ENCODE results near the gene CDY2B. TPM values are rescaled to one million over a fixed set of nuclear protein-coding genes. Genes with fewer than 3 reads are reported as not detected.
"Not testable (repeated sequence)": the region's sequence is repeated elsewhere in the genome, so short reads cannot be mapped to it uniquely, and the experiment has no call there.

The CDY2B gene
- total RNA-seq = not detected

GRCh38 chrY:17880120-17880519 lies at the start of gene CDY2B:
Gene CDY2B, minus strand, starts transcription at chrY:17880220. Its CDS starts 328 bp downstream, at chrY:17879892.
- ATAC-seq; H3K27ac ChIP-seq; H3K4me1 ChIP-seq; in situ Hi-C loops (cut with MboI; ENCODE audit: low sequenced_read_pairs in 4 of 4); DNase-seq; H3K27me3 ChIP-seq; H3K4me3 ChIP-seq; H3K9me3 ChIP-seq; intact Hi-C loops (cut with DNase I; ENCODE audit: low total_unique reads); H3K36me3 ChIP-seq: not testable (repeated sequence)

DNA sequence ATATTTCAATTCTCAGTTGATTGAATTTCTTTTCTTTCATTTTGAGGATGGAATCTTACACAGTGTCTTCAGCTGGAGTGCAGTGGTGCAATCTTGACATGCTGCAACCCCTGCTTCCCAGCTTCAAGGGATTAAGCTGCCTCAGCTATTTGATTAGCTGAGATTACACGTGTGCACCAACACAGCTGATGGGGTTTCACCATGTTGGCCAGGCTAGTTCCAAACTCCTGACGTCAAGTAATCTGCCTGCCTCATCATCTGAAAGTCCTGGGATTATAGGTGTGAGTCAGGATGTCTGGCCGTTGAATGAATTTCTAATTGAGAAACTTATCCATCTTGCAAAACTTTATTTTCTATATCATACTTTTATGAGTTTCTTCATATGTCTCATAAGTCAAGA lies 28.0 kb upstream of the CDY2B start:
- intact Hi-C loops (cut with DNase I; ENCODE audit: low total_unique reads); H3K9me3 ChIP-seq; H3K36me3 ChIP-seq; DNase-seq; H3K4me3 ChIP-seq; H3K4me1 ChIP-seq; H3K27me3 ChIP-seq; ATAC-seq; H3K27ac ChIP-seq; in situ Hi-C loops (cut with MboI; ENCODE audit: low sequenced_read_pairs in 4 of 4): not testable (repeated sequence)

DNA sequence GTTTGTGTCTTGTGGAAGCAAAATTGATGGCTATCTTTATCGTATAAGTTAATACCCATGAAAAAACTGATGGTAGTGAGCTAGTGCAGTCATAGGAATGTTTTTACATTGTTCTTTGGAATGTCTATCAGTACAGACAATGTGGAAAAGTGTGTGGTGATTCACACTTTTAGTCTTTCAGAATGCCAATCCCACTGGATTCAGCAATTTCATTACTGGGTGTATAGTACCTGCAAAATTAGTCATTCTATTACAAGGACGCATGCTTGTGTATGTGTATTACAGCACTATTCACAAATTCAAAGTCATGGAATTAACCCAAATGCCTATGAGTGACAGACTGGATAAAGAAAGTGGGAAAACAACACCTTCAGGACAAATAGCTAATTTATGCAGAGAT lies 27.3 kb upstream of the CDY2B start:
- H3K36me3 ChIP-seq; H3K27me3 ChIP-seq; H3K27ac ChIP-seq; H3K4me3 ChIP-seq; in situ Hi-C loops (cut with MboI; ENCODE audit: low sequenced_read_pairs in 4 of 4); ATAC-seq; H3K4me1 ChIP-seq; DNase-seq; intact Hi-C loops (cut with DNase I; ENCODE audit: low total_unique reads); H3K9me3 ChIP-seq: not testable (repeated sequence)

DNA sequence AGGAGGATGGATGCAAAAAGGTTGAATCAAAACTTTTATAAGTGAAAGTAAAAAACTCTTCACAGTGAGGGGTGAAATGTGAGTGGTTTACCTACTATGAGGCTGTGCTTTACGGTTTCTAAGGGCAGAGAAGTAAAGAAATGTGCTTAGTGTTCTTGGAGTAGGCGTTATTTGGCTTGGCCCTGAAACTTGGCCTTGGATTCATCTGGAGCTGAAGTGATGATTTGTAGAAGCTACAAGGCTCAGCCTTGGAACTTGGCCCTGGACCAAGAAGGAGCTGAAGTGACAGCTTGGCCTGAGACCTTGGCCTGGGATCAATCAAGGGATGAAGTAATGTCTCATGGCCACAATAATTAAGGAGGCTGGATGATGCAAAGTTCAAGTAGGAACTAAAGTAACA lies 1.7 kb upstream of the CDY2B start:
- H3K9me3 ChIP-seq; H3K27ac ChIP-seq; in situ Hi-C loops (cut with MboI; ENCODE audit: low sequenced_read_pairs in 4 of 4); intact Hi-C loops (cut with DNase I; ENCODE audit: low total_unique reads); DNase-seq; H3K36me3 ChIP-seq; H3K27me3 ChIP-seq; ATAC-seq; H3K4me3 ChIP-seq; H3K4me1 ChIP-seq: not testable (repeated sequence)

DNA sequence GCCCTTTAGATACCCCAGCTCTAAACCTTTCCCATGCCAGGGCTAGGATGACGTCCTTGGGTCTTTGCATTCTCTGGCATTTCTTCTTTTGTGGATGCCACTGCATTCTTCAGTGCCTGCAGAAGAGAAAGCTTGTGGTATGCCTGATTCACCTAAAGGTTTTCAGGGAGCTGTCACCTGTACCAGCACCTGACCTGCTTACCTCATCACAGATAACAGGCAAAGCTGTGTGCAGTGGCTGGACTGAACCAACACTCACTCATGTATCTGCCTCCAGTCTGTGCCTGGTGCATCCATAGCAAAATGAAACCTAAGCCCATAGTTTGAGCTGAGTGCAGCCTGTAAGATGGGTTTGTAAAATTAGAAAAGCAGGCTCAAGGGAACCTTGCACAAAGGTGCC lies 3.3 kb downstream of the CDY2B start:
- H3K9me3 ChIP-seq; H3K27me3 ChIP-seq; DNase-seq; H3K4me3 ChIP-seq; in situ Hi-C loops (cut with MboI; ENCODE audit: low sequenced_read_pairs in 4 of 4); ATAC-seq; intact Hi-C loops (cut with DNase I; ENCODE audit: low total_unique reads); H3K27ac ChIP-seq; H3K4me1 ChIP-seq; H3K36me3 ChIP-seq: not testable (repeated sequence)

- H3K36me3 ChIP-seq; H3K27ac ChIP-seq; H3K27me3 ChIP-seq; H3K9me3 ChIP-seq; DNase-seq; in situ Hi-C loops (cut with MboI; ENCODE audit: low sequenced_read_pairs in 4 of 4); H3K4me3 ChIP-seq; ATAC-seq; H3K4me1 ChIP-seq; intact Hi-C loops (cut with DNase I; ENCODE audit: low total_unique reads): not testable (repeated sequence)
Observed at GRCh38 chrY:17875401-17875800, 4.6 kb downstream of the CDY2B start.

- H3K27ac ChIP-seq; H3K27me3 ChIP-seq; H3K4me1 ChIP-seq; DNase-seq; H3K9me3 ChIP-seq; H3K36me3 ChIP-seq; in situ Hi-C loops (cut with MboI; ENCODE audit: low sequenced_read_pairs in 4 of 4); H3K4me3 ChIP-seq; intact Hi-C loops (cut with DNase I; ENCODE audit: low total_unique reads): not testable (repeated sequence)
- ATAC-seq = peak; percentile 93 to 94
Observed at GRCh38 chrY:17871194-17871903, 8.7 kb downstream of the CDY2B start.

GRCh38 chrY:17870737-17871136 lies 9.3 kb downstream of the CDY2B start:
- H3K36me3 ChIP-seq; H3K9me3 ChIP-seq; DNase-seq; H3K4me3 ChIP-seq; H3K27me3 ChIP-seq; in situ Hi-C loops (cut with MboI; ENCODE audit: low sequenced_read_pairs in 4 of 4); H3K27ac ChIP-seq; H3K4me1 ChIP-seq; intact Hi-C loops (cut with DNase I; ENCODE audit: low total_unique reads): not testable (repeated sequence)
- ATAC-seq = peak; percentile 76 to 78

DNA sequence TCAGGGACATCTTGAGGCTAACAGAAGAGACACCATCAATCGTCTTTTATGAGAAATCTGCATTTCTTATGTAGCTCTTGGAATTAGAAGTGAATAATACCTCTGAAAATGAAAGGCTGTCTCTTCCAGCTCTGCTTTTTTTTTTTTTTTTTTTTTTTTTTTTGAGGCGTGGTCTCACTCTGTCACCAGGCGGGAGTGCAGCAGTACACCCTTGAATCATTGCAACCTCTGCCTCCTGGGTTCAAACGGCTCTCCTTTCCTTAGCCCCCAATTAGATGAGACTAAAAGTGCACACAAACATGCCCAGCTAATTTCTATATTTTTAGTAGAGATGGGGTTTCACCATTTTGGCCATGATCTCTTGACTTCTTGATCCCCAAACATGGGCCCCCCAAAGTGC lies 12.2 kb downstream of the CDY2B start:
- in situ Hi-C loops (cut with MboI; ENCODE audit: low sequenced_read_pairs in 4 of 4); H3K27me3 ChIP-seq; intact Hi-C loops (cut with DNase I; ENCODE audit: low total_unique reads); H3K36me3 ChIP-seq; H3K9me3 ChIP-seq; H3K27ac ChIP-seq; H3K4me1 ChIP-seq; DNase-seq; ATAC-seq; H3K4me3 ChIP-seq: not testable (repeated sequence)

DNA sequence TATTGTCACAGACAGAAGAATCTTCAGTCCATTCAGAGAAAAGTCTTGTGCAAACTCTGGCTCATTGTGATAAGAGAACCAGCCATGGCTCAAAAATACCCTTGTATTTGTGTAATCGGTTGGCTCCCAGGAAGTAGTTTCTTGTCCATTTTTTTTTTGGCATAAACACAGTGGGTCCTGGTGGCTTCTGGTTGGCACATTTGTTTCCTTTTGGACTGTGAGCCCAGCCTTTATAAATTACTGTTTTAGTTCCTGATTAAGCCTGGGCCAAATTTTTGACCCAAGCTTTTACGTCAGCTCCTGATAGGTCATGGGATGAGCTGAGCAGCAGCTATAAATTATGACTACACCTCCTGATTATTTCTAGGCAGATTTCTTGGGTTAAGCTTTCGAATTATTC lies 19.4 kb downstream of the CDY2B start:
- H3K4me1 ChIP-seq; in situ Hi-C loops (cut with MboI; ENCODE audit: low sequenced_read_pairs in 4 of 4); intact Hi-C loops (cut with DNase I; ENCODE audit: low total_unique reads); H3K36me3 ChIP-seq; H3K27me3 ChIP-seq; H3K9me3 ChIP-seq; DNase-seq; H3K27ac ChIP-seq; H3K4me3 ChIP-seq; ATAC-seq: not testable (repeated sequence)

GRCh38 chrY:17856963-17857848 lies 22.8 kb downstream of the CDY2B start:
- H3K9me3 ChIP-seq; H3K36me3 ChIP-seq; intact Hi-C loops (cut with DNase I; ENCODE audit: low total_unique reads); DNase-seq; H3K27me3 ChIP-seq; H3K27ac ChIP-seq; H3K4me1 ChIP-seq; H3K4me3 ChIP-seq; in situ Hi-C loops (cut with MboI; ENCODE audit: low sequenced_read_pairs in 4 of 4): not testable (repeated sequence)
- peak; percentile 93 to 96 for ATAC-seq

DNA sequence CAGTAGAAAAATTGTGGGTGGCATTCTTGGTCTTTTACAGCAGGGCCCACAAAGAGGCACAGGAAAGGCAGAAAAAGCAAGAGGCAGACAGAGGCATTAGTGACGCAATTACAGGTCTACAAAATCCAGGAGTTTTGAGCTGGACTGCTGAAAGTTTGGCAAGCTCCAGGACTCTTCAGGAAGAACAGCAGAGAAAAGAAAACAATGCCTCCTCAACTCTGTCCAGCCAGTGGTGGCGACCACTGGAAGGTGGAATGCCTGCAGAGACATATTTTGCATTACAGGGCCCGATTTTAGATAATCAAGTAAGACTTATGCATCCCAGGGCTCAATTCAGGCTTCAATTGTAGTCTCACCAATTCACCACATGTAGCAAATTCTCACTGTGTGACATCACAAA lies 23.5 kb downstream of the CDY2B start:
- H3K27ac ChIP-seq; DNase-seq; in situ Hi-C loops (cut with MboI; ENCODE audit: low sequenced_read_pairs in 4 of 4); H3K4me3 ChIP-seq; H3K4me1 ChIP-seq; H3K36me3 ChIP-seq; ATAC-seq; H3K27me3 ChIP-seq; intact Hi-C loops (cut with DNase I; ENCODE audit: low total_unique reads); H3K9me3 ChIP-seq: not testable (repeated sequence)
